Loucy (cell line): ENCODE data around the gene ARHGAP28.
"Not testable (repeated sequence)": the region's sequence is repeated elsewhere in the genome, so short reads cannot be mapped to it uniquely, and the experiment has no call there.

ENCODE experiments used
- EZH2phosphoT487 ChIP-seq: fragments of 200-600 bp; IDR thresholded peaks from 2 replicates; pipeline ENCODE4 v1.6.1; 2018; ENCODE audit warnings: antibody characterized with exemption, mild to moderate bottlenecking, moderate library complexity, borderline replicate concordance
- TF ChIP-seq, protein P1 (sequence below): fragments of 200-600 bp; sonication (generic); conservative IDR thresholded peaks from 2 replicates; pipeline ENCODE4 v1.5.1; 2014; ENCODE audit warnings: mild to moderate bottlenecking, antibody characterized with exemption, low read length

DNA sequence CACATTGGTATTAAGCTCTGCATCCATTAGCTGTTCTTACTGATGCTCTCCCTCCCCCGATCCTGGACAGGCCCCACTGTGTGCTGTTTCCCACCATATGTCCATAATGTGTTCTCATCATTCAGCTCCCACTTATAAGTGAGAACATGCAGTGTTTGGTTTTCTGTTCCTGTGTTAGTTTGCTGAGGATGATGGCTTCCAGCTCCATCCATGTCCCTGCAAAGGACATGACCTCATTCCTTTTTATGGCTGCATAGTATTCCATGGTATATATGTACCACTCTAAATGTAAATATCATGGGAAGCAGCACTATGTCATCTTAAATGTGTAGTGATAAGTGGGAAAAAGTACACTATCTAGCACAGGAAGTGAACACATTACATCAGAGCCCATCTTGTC, 116.0 kb downstream of the ARHGAP28 start:
- TF ChIP-seq EZH2phosphoT487 = not testable (repeated sequence)
- TF ChIP-seq, protein P1, sequence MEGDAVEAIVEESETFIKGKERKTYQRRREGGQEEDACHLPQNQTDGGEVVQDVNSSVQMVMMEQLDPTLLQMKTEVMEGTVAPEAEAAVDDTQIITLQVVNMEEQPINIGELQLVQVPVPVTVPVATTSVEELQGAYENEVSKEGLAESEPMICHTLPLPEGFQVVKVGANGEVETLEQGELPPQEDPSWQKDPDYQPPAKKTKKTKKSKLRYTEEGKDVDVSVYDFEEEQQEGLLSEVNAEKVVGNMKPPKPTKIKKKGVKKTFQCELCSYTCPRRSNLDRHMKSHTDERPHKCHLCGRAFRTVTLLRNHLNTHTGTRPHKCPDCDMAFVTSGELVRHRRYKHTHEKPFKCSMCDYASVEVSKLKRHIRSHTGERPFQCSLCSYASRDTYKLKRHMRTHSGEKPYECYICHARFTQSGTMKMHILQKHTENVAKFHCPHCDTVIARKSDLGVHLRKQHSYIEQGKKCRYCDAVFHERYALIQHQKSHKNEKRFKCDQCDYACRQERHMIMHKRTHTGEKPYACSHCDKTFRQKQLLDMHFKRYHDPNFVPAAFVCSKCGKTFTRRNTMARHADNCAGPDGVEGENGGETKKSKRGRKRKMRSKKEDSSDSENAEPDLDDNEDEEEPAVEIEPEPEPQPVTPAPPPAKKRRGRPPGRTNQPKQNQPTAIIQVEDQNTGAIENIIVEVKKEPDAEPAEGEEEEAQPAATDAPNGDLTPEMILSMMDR = not testable (repeated sequence)
